T-helper 1 cell treated with Interleukin-12 subunit alpha and Interleukin-12 subunit beta and Interleukin-4 antibody, amounts not matched to agents 30 ng/mL and 1 ng/mL, for 36 hours (primary cell): ENCODE measurements around the gene RAB6C. TPM values are rescaled to one million over a fixed set of nuclear protein-coding genes. Genes with fewer than 3 reads are reported as not detected.
"Not testable (repeated sequence)": the region's sequence is repeated elsewhere in the genome, so short reads cannot be mapped to it uniquely, and the experiment has no call there.

Experiments used
- intact Hi-C: fragments of 100-400 bp; cut with micrococcal nuclease; formaldehyde crosslinking; loops from one replicate; pipeline ENCODE4 v1.15.1; 2024
- total RNA-seq: library from RNA; stranded (reverse); gene quantifications from 2 replicates; pipeline ENCODE4 v1.2.3, GENCODE V29; 2022

RAB6C gene
- total RNA-seq, 1 donor from 2014 or later = not detected

DNA sequence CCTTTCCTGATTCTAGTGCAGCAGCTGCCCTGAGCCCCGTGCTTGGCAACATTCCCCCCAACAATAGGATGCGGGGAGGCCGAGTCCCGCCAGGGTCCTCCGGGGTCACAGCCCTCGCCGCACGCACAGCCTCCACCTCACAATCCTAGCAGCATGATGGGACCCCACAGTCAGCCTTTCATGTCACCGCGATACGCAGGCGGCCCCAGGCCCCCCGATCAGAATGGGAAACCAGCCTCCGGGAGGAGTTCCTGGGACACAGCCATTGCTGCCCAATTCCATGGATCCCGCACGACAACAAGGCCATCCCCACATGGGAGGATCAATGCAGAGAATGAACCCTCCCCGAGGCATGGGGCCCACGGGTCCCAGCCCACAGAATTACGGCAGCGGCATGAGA is 13.7 kb downstream of the RAB6C start:
- intact Hi-C loops = not testable (repeated sequence)

DNA sequence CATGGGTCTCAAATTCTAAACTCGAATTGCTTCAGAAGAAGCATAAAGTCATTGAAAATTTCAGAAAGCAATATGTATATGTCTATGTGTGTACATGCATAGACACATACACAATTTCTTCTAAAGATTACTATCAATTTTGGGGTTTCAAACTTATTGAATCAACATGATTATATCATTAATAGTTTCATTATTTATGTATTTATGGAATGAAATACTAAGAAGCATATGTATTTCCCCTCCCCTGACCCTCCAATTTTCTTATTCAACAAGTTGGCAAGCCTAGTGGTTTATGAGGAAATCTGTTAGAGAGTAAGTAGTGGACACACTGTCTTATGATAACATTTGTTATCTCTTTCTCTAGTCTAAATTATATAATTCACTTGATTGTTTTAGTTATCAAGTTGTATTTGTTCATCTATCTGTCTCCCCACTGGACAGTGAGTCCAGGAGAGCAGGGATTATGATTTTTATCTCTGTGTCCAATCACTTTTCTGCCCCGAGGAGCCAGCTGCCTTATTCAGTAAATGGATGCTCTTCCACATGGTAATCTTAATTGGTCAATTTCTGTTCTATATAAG is 17.3 kb downstream of the RAB6C start:
- intact Hi-C loops = not testable (repeated sequence)

DNA sequence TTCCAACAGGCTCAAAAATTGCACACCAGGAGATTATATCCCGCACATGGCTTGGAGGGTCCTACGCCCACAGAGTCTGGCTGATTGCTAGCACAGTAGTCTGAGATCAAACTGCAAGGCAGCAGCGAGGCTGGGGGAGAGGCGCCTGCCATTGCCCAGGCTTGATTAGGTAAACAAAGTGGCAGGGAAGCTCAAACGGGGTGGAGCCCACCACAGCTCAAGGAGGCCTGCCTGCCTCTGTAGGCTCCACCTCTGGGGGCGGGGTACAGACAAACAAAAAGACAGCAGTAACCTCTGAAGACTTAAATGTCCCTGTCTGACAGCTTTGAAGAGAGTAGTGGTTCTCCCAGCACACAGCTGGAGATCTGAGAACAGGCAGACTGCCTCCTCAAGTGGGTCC is 19.3 kb downstream of the RAB6C start:
- intact Hi-C loops = not testable (repeated sequence)

DNA sequence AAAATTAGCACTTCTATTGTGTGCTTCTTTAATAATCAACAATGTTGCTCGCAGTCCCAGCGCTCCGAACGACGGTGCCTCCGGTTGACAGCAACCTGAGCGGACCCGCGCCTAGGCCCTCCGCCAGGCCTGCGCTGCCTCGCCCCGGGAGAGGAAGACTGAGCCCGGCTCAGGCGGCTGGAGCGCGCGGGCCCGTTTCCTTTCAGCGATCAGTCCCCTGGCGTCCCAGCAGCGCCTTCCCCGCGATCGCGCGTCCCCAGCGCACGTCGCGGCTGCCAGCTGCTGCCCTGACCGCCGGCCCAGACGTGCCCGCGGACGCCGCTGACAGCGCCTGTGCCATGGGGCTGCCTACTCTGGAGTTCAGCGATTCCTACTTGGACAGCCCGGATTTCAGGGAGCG is 26.4 kb downstream of the RAB6C start:
- intact Hi-C loops = not testable (repeated sequence)

DNA sequence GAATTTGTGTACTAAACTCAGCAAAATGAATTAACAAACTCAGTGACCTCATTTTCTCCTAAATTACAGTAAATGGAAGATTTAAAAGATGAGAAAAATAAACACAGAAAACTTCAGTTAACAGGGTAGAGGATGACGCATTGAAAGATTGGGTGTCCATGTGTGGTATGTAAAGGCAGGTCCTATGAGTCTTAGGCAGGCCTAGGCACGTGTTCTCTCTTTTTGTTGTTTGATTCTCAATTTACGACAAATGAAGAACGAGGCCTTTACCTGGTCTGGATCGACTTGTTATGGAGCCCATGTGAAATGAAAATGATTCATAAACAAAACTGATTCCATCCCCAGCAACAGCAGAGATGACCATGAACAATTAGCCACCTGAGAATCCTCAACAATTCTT is 37.2 kb downstream of the RAB6C start:
- intact Hi-C loops = not testable (repeated sequence)

DNA sequence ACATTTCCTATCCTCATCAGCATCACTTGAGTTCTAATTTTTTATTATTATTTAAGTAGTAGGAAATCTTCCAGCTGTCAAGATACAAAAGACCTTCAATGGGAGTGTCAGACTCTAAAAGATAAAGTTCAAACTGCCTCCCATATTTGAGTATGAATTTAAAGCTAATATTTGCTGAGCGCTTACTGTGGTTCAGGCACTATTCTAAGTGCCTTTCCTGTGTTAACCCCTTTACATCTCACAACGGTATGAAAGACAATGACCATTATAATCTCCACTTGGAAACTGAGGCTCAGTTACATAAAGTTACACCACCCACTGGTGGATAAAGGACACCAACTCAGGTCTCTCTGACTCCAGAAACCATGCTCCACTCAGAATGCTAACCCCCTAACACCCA is 39.9 kb downstream of the RAB6C start:
- intact Hi-C loops = no loop called here

DNA sequence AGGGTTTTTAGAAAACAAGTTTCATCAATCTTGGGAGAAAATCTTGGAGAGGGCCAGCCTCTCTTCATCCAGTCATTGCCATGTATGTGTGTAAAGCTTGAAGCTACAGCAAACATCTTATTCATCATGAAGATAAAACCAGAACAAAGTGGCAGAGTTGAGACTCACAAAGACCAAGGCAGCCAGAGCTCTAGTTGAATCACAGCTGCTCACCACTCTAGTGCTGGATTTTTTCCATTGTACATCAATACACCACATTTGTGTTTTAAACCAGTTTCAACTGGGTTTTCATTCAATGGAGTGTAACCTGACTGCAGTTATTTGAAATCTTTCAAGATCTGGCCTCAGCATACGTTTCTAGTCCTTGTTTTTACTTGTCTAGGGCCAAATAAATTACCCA is 40.6 kb downstream of the RAB6C start:
- intact Hi-C loops = not testable (repeated sequence)

DNA sequence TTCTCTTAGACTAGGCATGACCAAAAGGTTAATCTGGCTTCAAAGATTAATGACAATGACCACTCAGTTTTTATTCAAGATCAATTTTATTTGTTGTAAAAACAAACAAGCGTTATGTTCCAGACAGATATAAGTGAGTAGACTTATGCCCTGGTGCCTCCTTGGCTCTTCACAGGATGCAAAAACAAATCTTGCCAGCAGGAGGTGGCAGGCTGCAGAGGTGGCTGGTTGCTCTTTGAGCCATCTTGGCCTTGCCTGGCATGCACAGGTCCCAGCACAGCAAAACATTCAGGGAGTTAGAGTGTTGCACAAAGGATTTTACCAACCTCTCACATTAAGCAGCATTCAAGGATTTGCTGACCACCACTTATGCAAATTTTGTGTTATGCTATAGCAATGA is 46.5 kb downstream of the RAB6C start:
- intact Hi-C loops = loop anchor here (2.0 kb wide), 1 partner anchor 307 kb away; no protein-coding TSS in a partner anchor

Other genes with a start within 250 kb of the RAB6C start
- gene POTEF, start 149.6 kb downstream of the RAB6C start, total RNA-seq = not detected in 2 replicates
- gene CCDC74B, start 165.4 kb downstream of the RAB6C start, total RNA-seq = 1.5 and 1.7 TPM in 2 replicates
- 70.9 and 72.7 TPM in 2 replicates for gene SMPD4, start 201.9 kb downstream of the RAB6C start, total RNA-seq
- 290 and 302 TPM in 2 replicates for gene MZT2B, start 202.6 kb downstream of the RAB6C start, total RNA-seq
- gene TUBA3E, start 218.8 kb downstream of the RAB6C start, total RNA-seq = not detected in 2 replicates